Activated B cell treated with CpG ODN at 0.5 μM for 24 hours (primary cell): ENCODE measurements around the gene WDFY4. TPM values are rescaled to one million over a fixed set of nuclear protein-coding genes. Genes with fewer than 3 reads are reported as not detected.
A peak's percentile ranks its signal among the peaks of the same experiment; 100 is the strongest.

Experiments
- ATAC-seq: fragments of 200-7000 bp; cut with Tn5 transposase; one replicate; pipeline ENCODE4 v1.10.0; 2021; ENCODE audit warnings: low read depth, mild to moderate bottlenecking, moderate library complexity
- CTCF ChIA-PET: fragments of 350-600 bp; sonication (Branson Sonifier 250); formaldehyde crosslinking; loops from one replicate; lab custom pipeline; 2021; ENCODE audit warnings: antibody characterized with exemption; lab: Charles Lee
- POLR2A ChIA-PET: fragments of 350-600 bp; sonication (Branson Sonifier 250); formaldehyde crosslinking; loops from one replicate; lab custom pipeline; 2021; ENCODE audit warnings: antibody characterized with exemption; lab: Charles Lee
- DNase-seq: peaks from one replicate; pipeline ENCODE4 v3.0.0; 2022
- H3K27ac Mint-ChIP-seq: one replicate; pipeline ENCODE4 v1.8.0; 2020; ENCODE audit warnings: mixed read lengths
- H3K27me3 Mint-ChIP-seq: one replicate; pipeline ENCODE4 v1.8.0; 2021; ENCODE audit warnings: mixed read lengths
- H3K36me3 Mint-ChIP-seq: one replicate; pipeline ENCODE4 v1.8.0; 2021; ENCODE audit warnings: low read depth, mixed read lengths
- H3K4me1 Mint-ChIP-seq: one replicate; pipeline ENCODE4 v1.8.0; 2021; ENCODE audit warnings: mixed read lengths
- H3K4me3 Mint-ChIP-seq: one replicate; pipeline ENCODE4 v1.8.0; 2020; ENCODE audit warnings: mild to moderate bottlenecking, mixed read lengths
- H3K9me3 Mint-ChIP-seq: one replicate; pipeline ENCODE4 v1.8.0; 2020; ENCODE audit warnings: mixed read lengths
- intact Hi-C: fragments of 100-400 bp; cut with micrococcal nuclease; formaldehyde crosslinking; loops from one replicate; pipeline ENCODE4 v1.15.1; 2024
- total RNA-seq: library from RNA; stranded (reverse); gene quantifications from 2 replicates; pipeline ENCODE4 v1.2.3, GENCODE V29; 2022
- TF ChIP-seq, protein P1 (sequence below): fragments of 200-600 bp; IDR thresholded peaks from one replicate; pipeline ENCODE4 v1.8.0; 2022; ENCODE audit warnings: antibody characterized with exemption, mild to moderate bottlenecking

WDFY4 gene
- total RNA-seq, 1 donor from 2014 or later, result 488 TPM

GRCh38 chr10:48880016-48880705, 195.5 kb downstream of the WDFY4 start:
- Mint-ChIP-seq H3K27me3 (no peaks in the 10 kb centered on the region), H3K27ac (no peak overlapping the region), H3K9me3 (no peaks in the 10 kb centered on the region), H3K4me3 (no peak overlapping the region), H3K4me1 (no peaks in the 10 kb centered on the region), H3K36me3 (peaks cover 98% of the 10 kb centered on the region)
- POLR2A ChIA-PET, result no interaction called here
- CTCF ChIA-PET, result no interaction called here
- ATAC-seq (no peak), DNase-seq (no peak)
- TF ChIP-seq, protein P1, sequence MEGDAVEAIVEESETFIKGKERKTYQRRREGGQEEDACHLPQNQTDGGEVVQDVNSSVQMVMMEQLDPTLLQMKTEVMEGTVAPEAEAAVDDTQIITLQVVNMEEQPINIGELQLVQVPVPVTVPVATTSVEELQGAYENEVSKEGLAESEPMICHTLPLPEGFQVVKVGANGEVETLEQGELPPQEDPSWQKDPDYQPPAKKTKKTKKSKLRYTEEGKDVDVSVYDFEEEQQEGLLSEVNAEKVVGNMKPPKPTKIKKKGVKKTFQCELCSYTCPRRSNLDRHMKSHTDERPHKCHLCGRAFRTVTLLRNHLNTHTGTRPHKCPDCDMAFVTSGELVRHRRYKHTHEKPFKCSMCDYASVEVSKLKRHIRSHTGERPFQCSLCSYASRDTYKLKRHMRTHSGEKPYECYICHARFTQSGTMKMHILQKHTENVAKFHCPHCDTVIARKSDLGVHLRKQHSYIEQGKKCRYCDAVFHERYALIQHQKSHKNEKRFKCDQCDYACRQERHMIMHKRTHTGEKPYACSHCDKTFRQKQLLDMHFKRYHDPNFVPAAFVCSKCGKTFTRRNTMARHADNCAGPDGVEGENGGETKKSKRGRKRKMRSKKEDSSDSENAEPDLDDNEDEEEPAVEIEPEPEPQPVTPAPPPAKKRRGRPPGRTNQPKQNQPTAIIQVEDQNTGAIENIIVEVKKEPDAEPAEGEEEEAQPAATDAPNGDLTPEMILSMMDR, result no peak
- intact Hi-C loops, result no loop called here

DNA sequence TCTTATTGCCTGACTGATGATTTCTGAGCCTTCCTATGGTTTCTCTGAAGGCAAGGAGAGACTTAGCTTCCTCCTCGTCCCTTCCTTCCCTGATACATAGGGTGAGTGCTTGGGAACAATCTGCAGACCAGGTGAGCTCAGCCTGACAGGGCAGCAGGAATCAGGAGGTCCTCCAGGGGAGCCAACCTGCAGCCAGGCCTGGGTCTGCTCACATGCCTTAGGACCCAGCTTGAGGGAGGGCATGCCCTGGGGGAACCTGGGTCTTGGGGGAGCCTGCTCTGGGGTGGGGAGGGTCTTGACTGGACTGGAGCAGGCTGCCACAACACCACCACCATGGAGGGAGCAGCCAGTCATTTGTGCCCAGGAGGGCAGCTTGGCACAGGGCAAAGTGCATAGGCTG, 197.3 kb downstream of the WDFY4 start:
- TF ChIP-seq, protein P1, result no peak
- Mint-ChIP-seq H3K27ac (peak overlapping the region; percentile 37), H3K4me3 (no peak overlapping the region), H3K9me3 (no peaks in the 10 kb centered on the region), H3K36me3 (peaks cover 92% of the 10 kb centered on the region), H3K27me3 (no peaks in the 10 kb centered on the region), H3K4me1 (no peaks in the 10 kb centered on the region)
- DNase-seq, result no peak
- ChIA-PET CTCF (no interaction called here), POLR2A (no interaction called here)
- intact Hi-C loops, result no loop called here
- ATAC-seq, result no peak

DNA sequence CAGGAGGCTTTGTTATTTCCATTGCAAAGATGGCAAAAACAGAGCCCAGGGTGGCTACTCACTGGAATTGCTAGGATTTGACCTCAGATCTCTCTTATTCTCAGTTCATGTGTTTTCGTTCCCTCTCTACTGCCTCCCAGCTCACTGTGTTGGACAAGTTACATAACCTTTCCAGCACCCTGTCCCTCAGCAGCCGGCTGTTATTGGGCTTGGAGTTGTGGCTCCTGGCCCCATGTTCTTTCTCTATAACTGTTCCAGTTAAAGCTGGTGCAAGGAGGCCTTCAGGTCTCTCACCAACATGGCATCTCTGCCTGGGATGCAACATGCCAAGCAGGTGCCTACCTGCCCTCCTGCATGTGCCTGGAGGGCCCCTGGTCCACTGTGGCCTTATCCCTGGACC, 198.2 kb downstream of the WDFY4 start:
- no peak overlapping the region for H3K27ac Mint-ChIP-seq
- DNase-seq, result no peak
- H3K36me3 Mint-ChIP-seq, result peaks cover 89% of the 10 kb centered on the region
- no peaks in the 10 kb centered on the region for H3K4me1 Mint-ChIP-seq
- H3K9me3 Mint-ChIP-seq, result no peaks in the 10 kb centered on the region
- POLR2A ChIA-PET, result no interaction called here
- intact Hi-C loops, result no loop called here
- no peak for ATAC-seq
- TF ChIP-seq, protein P1, result no peak
- H3K27me3 Mint-ChIP-seq, result no peaks in the 10 kb centered on the region
- H3K4me3 Mint-ChIP-seq, result no peak overlapping the region
- CTCF ChIA-PET, result no interaction called here

DNA sequence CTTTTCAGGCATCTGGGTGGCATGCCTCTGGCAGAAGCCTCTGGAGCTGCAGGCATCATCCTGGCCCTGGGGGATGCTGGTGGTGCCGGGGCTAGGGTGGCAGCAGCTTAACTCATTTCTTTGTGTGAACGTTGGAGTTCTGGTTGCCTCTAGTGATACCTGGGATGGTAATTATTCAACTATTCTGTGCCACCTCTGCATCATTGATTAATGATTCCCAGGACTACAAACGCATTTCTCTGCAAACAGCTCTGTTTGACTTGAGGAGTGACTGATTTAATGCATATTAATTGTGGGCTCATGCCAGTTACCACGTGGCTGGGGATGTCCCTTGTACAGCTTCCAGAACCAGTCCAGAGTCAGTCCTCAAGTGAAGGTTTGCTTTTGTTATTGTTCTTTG, 199.0 kb downstream of the WDFY4 start:
- ATAC-seq (no peak), DNase-seq (no peak)
- TF ChIP-seq, protein P1, result no peak
- Mint-ChIP-seq H3K36me3 (peaks cover 87% of the 10 kb centered on the region), H3K4me1 (no peaks in the 10 kb centered on the region), H3K27ac (no peak overlapping the region), H3K27me3 (no peaks in the 10 kb centered on the region), H3K9me3 (no peaks in the 10 kb centered on the region), H3K4me3 (no peak overlapping the region)
- ChIA-PET POLR2A (no interaction called here), CTCF (no interaction called here)
- intact Hi-C loops, result no loop called here

DNA sequence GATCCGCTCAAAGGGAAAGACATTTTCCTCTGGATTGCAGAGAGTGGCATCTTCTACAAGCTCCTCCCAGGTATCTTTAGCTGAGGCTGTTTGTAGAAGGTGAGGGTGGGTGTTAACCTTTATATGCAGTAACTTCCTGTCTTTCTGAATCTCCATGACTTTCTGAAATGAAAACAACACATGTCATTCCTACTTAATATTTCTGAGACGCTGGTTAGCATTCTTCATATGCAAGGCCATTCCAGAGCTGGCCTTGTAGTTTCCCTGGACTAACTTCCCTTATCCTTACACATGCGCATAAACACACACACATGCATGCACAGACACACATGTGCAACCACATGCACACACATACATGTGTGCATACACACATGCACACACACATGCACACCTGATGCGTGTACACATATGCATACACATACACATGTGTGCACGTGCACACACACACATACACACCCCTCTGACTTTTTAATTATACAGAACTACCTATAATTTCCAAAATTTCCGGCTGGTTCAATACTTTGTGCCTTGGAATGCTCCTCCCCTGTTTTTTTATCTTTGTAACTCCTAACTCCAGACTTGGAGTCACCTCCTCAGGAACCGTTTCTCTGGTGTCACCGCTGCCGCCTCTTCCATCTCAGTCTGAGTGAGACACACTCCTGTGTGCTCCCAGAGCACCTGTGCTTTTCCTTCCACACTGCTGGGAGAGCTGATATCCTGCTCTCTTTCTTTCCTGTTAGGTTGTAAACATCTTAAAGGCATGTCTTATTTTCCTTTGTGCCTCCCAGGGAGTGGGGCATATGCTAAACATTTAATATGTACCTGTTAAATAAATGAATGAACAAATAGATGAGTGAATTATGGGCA, 199.7 kb downstream of the WDFY4 start:
- ChIA-PET POLR2A (no interaction called here), CTCF (no interaction called here)
- H3K4me1 Mint-ChIP-seq, result no peaks in the 10 kb centered on the region
- DNase-seq (no peak), ATAC-seq (no peak)
- H3K4me3 Mint-ChIP-seq, result no peak overlapping the region
- H3K27ac Mint-ChIP-seq, result no peak overlapping the region
- intact Hi-C loops, result no loop called here
- TF ChIP-seq, protein P1, result no peak
- peaks cover 87% of the 10 kb centered on the region for H3K36me3 Mint-ChIP-seq
- no peaks in the 10 kb centered on the region for H3K9me3 Mint-ChIP-seq
- H3K27me3 Mint-ChIP-seq, result no peaks in the 10 kb centered on the region
